ENCODE data around the gene JARID2. TPM values are rescaled to one million over a fixed set of nuclear protein-coding genes. Genes with fewer than 3 reads are reported as not detected.

JARID2 gene
- polyA plus RNA-seq, 1 donor from 2014 or later: 25.5 TPM

DNA sequence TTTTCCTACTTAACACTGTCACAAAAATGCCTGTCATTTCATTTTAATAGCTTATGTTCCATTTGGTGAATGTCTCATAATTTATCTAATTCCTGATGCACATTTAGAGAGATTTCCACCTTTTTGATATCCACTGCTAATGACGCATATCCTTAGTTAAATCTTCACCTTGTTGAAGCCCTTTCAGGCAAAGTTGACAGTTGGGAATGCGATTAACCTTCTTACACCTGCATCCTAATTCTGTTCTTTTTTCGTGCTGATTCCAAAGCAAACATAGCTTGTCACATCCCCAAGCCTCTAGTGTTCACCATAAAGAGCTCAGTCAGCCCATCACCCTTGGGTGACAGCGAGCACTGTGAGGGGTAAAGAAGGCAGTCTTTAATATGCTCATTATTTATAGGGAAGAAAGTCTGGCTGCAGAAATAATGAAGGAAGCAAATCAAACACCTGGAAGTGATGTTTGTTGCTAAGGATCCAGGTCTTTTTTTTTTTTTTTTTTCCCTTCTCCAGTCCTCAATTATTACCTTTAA lies 211.3 kb downstream of the JARID2 start:
- Histone ChIP-seq H3K27ac (ENCODE audit: low read length) (peak overlapping the region; percentile 94), H3K9me2 (ENCODE audit: insufficient read depth, low read length) (no peaks in the 10 kb centered on the region), H3K9ac (ENCODE audit: low read length) (peak overlapping the region; percentile 70), H2AFZ (ENCODE audit: low read depth, low read length) (no peak overlapping the region), H3F3A (ENCODE audit: insufficient read depth, low read length, poor library complexity, severe bottlenecking) (peaks cover 3% of the 10 kb centered on the region), H3K27me3 (ENCODE audit: insufficient read depth, low read depth, low read length) (no peaks in the 10 kb centered on the region), H4K20me1 (ENCODE audit: insufficient read depth) (no peaks in the 10 kb centered on the region), H3K9me3 (ENCODE audit: low read length) (no peaks in the 10 kb centered on the region), H3K79me2 (replicated peaks; ENCODE audit: insufficient read depth, low read length) (peaks cover 10% of the 10 kb centered on the region), H3K36me3 (ENCODE audit: insufficient read depth, low read length) (peaks cover 4% of the 10 kb centered on the region), H3K4me3 (ENCODE audit: low read length) (peak overlapping the region; percentile 60), H3K4me2 (ENCODE audit: low read length) (peak overlapping the region; percentile 49)
- TF ChIP-seq, protein P1, sequence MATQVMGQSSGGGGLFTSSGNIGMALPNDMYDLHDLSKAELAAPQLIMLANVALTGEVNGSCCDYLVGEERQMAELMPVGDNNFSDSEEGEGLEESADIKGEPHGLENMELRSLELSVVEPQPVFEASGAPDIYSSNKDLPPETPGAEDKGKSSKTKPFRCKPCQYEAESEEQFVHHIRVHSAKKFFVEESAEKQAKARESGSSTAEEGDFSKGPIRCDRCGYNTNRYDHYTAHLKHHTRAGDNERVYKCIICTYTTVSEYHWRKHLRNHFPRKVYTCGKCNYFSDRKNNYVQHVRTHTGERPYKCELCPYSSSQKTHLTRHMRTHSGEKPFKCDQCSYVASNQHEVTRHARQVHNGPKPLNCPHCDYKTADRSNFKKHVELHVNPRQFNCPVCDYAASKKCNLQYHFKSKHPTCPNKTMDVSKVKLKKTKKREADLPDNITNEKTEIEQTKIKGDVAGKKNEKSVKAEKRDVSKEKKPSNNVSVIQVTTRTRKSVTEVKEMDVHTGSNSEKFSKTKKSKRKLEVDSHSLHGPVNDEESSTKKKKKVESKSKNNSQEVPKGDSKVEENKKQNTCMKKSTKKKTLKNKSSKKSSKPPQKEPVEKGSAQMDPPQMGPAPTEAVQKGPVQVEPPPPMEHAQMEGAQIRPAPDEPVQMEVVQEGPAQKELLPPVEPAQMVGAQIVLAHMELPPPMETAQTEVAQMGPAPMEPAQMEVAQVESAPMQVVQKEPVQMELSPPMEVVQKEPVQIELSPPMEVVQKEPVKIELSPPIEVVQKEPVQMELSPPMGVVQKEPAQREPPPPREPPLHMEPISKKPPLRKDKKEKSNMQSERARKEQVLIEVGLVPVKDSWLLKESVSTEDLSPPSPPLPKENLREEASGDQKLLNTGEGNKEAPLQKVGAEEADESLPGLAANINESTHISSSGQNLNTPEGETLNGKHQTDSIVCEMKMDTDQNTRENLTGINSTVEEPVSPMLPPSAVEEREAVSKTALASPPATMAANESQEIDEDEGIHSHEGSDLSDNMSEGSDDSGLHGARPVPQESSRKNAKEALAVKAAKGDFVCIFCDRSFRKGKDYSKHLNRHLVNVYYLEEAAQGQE (IDR thresholded peaks at IDR 0.05; ENCODE audit: borderline replicate concordance): peak; percentile 91
- TF ChIP-seq EP300 (conservative IDR thresholded peaks at IDR 0.05; ENCODE audit: poor library complexity, severe bottlenecking) (peak; percentile 52), MXI1 (conservative IDR thresholded peaks at IDR 0.05; ENCODE audit: poor library complexity, severe bottlenecking) (no peak), POLR2AphosphoS5 (IDR thresholded peaks at IDR 0.05) (peak; percentile 56), SMC3 (conservative IDR thresholded peaks at IDR 0.05; ENCODE audit: poor library complexity) (no peak), RAD21 (conservative IDR thresholded peaks at IDR 0.05) (peak; percentile 13), TAF1 (IDR thresholded peaks at IDR 0.05; ENCODE audit: low read depth) (no peak), EZH2 (IDR thresholded peaks at IDR 0.05; ENCODE audit: borderline replicate concordance, insufficient read depth, low read length, poor library complexity, severe bottlenecking) (no peak)
- TF ChIP-seq, protein P2, sequence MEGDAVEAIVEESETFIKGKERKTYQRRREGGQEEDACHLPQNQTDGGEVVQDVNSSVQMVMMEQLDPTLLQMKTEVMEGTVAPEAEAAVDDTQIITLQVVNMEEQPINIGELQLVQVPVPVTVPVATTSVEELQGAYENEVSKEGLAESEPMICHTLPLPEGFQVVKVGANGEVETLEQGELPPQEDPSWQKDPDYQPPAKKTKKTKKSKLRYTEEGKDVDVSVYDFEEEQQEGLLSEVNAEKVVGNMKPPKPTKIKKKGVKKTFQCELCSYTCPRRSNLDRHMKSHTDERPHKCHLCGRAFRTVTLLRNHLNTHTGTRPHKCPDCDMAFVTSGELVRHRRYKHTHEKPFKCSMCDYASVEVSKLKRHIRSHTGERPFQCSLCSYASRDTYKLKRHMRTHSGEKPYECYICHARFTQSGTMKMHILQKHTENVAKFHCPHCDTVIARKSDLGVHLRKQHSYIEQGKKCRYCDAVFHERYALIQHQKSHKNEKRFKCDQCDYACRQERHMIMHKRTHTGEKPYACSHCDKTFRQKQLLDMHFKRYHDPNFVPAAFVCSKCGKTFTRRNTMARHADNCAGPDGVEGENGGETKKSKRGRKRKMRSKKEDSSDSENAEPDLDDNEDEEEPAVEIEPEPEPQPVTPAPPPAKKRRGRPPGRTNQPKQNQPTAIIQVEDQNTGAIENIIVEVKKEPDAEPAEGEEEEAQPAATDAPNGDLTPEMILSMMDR (IDR thresholded peaks at IDR 0.05; ENCODE audit: poor library complexity, severe bottlenecking): no peak

DNA sequence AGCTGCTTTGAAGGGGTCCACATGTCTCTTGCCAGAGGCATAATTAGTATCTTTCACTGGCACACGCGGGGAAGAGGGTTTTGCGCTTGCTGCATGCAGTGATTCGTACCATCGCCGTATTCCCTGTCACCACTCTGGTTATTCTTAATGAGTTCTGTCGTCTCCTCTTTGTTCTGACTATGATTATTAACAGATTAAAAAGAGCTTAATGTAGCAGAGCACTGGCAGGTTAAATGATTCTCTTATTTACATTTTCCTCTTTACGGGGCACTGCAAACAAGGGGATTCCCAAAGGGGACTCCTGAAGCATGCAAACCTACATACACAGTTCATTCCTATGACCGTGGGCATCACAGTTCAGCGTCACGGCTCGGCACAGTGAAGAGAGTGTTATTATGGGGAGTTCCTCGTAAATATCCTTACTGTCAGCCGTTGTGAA lies 212.2 kb downstream of the JARID2 start:
- Histone ChIP-seq H3F3A (ENCODE audit: insufficient read depth, low read length, poor library complexity, severe bottlenecking) (peaks cover 3% of the 10 kb centered on the region), H3K27ac (ENCODE audit: low read length) (peak overlapping the region; percentile 94), H3K9me3 (ENCODE audit: low read length) (no peaks in the 10 kb centered on the region), H4K20me1 (ENCODE audit: insufficient read depth) (no peaks in the 10 kb centered on the region), H3K9ac (ENCODE audit: low read length) (peak overlapping the region; percentile 70), H3K9me2 (ENCODE audit: insufficient read depth, low read length) (no peaks in the 10 kb centered on the region), H3K79me2 (replicated peaks; ENCODE audit: insufficient read depth, low read length) (peaks cover 17% of the 10 kb centered on the region), H3K4me3 (ENCODE audit: low read length) (peak overlapping the region; percentile 60), H2AFZ (ENCODE audit: low read depth, low read length) (no peak overlapping the region), H3K27me3 (ENCODE audit: insufficient read depth, low read depth, low read length) (no peaks in the 10 kb centered on the region), H3K4me2 (ENCODE audit: low read length) (peak overlapping the region; percentile 49), H3K36me3 (ENCODE audit: insufficient read depth, low read length) (peaks cover 3% of the 10 kb centered on the region)
- TF ChIP-seq EZH2 (IDR thresholded peaks at IDR 0.05; ENCODE audit: borderline replicate concordance, insufficient read depth, low read length, poor library complexity, severe bottlenecking) (no peak), EP300 (conservative IDR thresholded peaks at IDR 0.05; ENCODE audit: poor library complexity, severe bottlenecking) (peak; percentile 43), SMC3 (conservative IDR thresholded peaks at IDR 0.05; ENCODE audit: poor library complexity) (no peak), RAD21 (conservative IDR thresholded peaks at IDR 0.05) (no peak), POLR2AphosphoS5 (IDR thresholded peaks at IDR 0.05) (peak; percentile 51)
